GM12891 (cell line): ENCODE data around the gene IFI27L2.

Experiments used
- DNase-seq: peaks from one replicate; pipeline ENCODE4 v3.0.0; 2011; ENCODE audit warnings: low spot score; ENCODE audit not compliant: insufficient read length
- FAIRE-seq: peaks from 2 replicates; lab custom pipeline; 2011; peaks lifted over from hg19 to GRCh38; lab: Jason Lieb, UNC
- PAX5 ChIP-seq: IDR thresholded peaks from 2 replicates; pipeline ENCODE4 v1.6.1; 2011; ENCODE audit warnings: low read length, moderate library complexity, mild to moderate bottlenecking; ENCODE audit not compliant: insufficient read depth, severe bottlenecking
- POLR2A ChIP-seq: IDR thresholded peaks from 2 replicates; pipeline ENCODE4 v1.6.1; 2011; ENCODE audit warnings: low read depth, low read length, control low read depth
- POLR2AphosphoS5 ChIP-seq: IDR thresholded peaks from 2 replicates; pipeline ENCODE4 v1.6.1; 2011; ENCODE audit warnings: low read depth, low read length, control low read depth
- POU2F2 ChIP-seq: IDR thresholded peaks from 2 replicates; pipeline ENCODE4 v1.6.1; 2011; ENCODE audit warnings: low read depth, mild to moderate bottlenecking, control low read depth, low read length, moderate library complexity
- SPI1 ChIP-seq: IDR thresholded peaks from 2 replicates; pipeline ENCODE4 v1.6.1; 2011; ENCODE audit warnings: low read depth, low read length, control low read depth
- TAF1 ChIP-seq: IDR thresholded peaks from 2 replicates; pipeline ENCODE4 v1.6.1; 2011; ENCODE audit warnings: low read depth, low read length, control low read depth

IFI27L2 gene

DNA sequence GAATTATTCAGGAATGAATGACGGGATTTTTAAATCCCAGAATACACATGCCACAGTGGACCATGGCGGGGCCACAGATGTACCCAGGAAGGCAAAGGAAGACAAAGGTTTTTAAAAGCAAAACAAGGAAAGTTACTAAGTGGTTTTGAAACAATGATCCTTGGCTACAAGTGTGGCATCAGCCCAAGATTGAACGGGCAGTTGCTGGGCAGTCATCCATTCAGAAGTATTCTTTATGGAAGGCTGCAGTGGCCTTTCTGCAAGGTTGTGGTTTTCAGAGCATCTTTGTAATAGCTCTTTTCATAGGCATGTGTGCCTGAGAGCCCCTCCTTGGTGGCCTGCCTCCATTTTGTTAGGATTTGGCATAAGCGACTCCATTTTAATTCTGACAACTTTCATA, 32.3 kb downstream of the IFI27L2 start:
- no peak for TF ChIP-seq POU2F2
- TF ChIP-seq TAF1: no peak
- TF ChIP-seq SPI1: no peak
- no peak for TF ChIP-seq POLR2AphosphoS5
- TF ChIP-seq POLR2A: no peak
- no peak for TF ChIP-seq PAX5
- DNase-seq: no peak
- FAIRE-seq: no peak

GRCh38 chr14:94093418-94093817, 36.0 kb downstream of the IFI27L2 start:
- DNase-seq: no peak
- TF ChIP-seq SPI1: no peak
- TF ChIP-seq PAX5: no peak
- no peak for TF ChIP-seq POLR2A
- TF ChIP-seq POLR2AphosphoS5: no peak
- TF ChIP-seq POU2F2: no peak
- no peak for TF ChIP-seq TAF1
- no peak for FAIRE-seq

GRCh38 chr14:94089479-94089878, 39.9 kb downstream of the IFI27L2 start:
- DNase-seq (no peak), FAIRE-seq (no peak)
- TF ChIP-seq PAX5 (no peak), POU2F2 (no peak), SPI1 (no peak), POLR2A (no peak), TAF1 (no peak), POLR2AphosphoS5 (no peak)

GRCh38 chr14:94088516-94088915, 40.9 kb downstream of the IFI27L2 start:
- no peak for DNase-seq
- no peak for TF ChIP-seq POU2F2
- TF ChIP-seq TAF1: no peak
- TF ChIP-seq POLR2AphosphoS5: no peak
- TF ChIP-seq POLR2A: no peak
- TF ChIP-seq SPI1: no peak
- no peak for TF ChIP-seq PAX5
- no peak for FAIRE-seq

GRCh38 chr14:94087891-94088290, 41.5 kb downstream of the IFI27L2 start:
- DNase-seq: no peak
- FAIRE-seq: no peak
- TF ChIP-seq POU2F2: no peak
- TF ChIP-seq POLR2A: no peak
- no peak for TF ChIP-seq TAF1
- no peak for TF ChIP-seq SPI1
- no peak for TF ChIP-seq PAX5
- no peak for TF ChIP-seq POLR2AphosphoS5

DNA sequence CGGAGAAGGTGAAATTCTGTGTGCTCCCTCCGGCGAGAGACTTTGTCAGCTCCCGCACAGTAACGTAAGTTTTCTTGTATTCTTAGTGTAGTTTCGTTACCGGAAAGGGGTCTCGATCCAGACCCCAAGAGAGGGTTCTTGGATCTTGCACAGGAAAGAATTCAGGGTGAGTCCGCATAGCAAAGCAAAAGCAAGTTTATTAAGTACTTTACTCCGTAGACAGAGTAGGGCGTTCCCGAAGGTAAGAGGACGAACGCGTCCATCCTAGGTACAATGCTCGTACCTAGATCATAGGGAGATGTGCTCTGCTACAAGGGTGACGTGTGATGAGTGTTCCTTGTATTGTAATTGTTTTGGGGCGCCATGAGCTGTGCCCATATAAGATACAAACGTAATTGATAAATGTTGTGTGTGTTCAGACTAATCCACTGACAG, 48.0 kb downstream of the IFI27L2 start:
- DNase-seq (no peak), FAIRE-seq (no peak)
- TF ChIP-seq PAX5 (no peak), SPI1 (no peak), POU2F2 (no peak), POLR2AphosphoS5 (no peak), TAF1 (no peak), POLR2A (no peak)

DNA sequence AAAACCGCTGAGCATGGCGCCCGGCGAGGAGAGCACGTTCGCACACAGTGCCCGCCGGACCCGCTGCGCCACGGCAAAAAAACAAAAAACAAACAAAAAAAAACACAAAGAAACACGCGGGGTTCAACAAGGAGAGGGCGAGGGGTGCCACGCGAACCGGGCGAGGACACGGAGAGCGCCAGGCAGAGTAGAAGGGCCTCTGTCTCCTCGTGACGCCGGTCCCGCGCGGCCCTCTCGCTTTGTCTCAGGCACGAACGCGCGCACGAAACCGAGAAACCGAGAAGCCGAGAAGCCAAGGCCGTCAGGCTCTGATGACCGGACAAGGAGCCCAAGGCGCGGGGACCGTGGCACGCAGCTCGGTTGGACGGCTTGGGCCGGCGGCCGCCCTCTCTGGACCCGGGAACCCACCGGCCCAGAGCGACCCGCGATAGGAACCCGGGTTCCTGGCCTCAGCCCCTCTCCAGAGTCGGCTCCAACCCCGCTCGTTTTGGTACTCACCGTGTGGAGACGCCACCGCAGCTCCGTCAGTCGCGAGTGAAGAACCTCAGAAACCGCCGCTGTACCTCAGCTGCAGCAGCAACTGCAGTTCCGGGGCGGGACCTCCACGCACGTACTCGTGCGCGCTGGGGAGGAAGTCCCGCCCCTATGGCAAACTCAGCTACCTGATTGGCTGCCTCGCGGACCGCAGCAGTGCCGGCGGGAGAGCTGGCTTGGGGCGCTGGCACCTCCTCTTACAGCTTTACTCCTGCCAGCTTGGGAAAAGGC, 48.6 kb downstream of the IFI27L2 start, which contains the start of the genes DDX24 and IFI27L1:
TSS of gene DDX24 (minus strand) at position 582 of the 765 bp plus-strand sequence. CDS start 1,460 bp downstream, outside the sequence.
TSS of gene IFI27L1 (plus strand) at position 690 of the 765 bp plus-strand sequence. CDS start 15,628 bp downstream, outside the sequence.
- DNase-seq (peak; percentile 92), FAIRE-seq (peak; percentile 96)
- peak; percentile 44 for TF ChIP-seq PAX5
- TF ChIP-seq POLR2AphosphoS5: peak; percentile 95
- peak; percentile 83 for TF ChIP-seq TAF1
- TF ChIP-seq POU2F2: peak; percentile 33; the same call in 1 of the 2 replicates
- peak; percentile 80 for TF ChIP-seq SPI1
- TF ChIP-seq POLR2A: peak; percentile 91

DNA sequence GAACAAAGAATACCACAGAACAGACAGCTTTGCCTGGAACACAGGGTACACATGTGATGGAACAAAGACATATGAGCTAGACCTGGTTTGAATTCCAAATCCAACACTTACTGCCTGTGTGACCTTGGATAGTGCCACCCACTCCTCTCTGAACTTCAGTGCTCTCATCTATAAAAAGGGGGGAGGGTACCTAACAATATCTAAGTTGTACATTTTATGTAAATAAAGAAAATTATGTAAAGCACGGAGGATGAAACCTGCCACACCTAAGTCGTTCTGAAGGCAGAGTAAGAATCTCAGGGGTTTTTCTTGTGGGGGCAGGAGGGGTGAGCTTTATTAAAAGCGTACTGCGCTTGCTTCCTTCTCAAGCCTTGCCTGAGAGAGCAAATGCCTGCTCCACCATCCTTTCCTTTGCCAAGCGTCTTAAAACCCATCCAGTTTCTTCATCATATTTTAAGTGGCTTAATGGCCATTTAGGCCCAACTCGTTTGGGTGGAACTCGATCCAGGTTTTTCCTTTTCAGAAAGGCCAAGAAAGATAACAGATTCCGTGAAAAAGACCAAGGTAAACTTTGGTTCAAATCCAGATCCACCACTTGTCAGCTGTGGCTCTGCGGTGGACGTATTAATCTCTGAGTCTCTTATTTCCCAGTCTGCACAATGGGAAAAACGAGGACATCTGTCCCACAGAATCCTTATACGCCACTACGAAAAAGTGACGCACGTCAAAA, 49.3 kb downstream of the IFI27L2 start:
- no peak for DNase-seq
- TF ChIP-seq POLR2AphosphoS5 (no peak), SPI1 (no peak), POLR2A (no peak), TAF1 (no peak), PAX5 (no peak), POU2F2 (no peak)
- FAIRE-seq: no peak

DNA sequence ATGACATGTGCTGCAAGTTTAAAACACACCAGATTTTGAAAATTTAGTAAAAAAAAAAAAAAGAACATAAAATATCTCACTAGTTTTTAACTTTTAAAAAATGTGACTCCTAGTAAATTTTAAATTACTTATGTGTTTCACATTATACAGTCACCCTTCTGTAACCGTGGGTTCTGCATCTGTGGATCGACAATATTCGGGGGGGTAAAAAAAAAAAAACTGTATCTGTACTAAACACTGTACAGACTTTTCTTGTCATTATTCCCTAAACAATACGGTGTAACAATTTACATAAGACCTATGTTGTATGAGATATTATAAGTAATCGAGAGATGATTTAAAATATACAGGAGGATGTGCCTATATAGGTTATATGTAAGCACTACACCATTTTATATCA, 51.6 kb downstream of the IFI27L2 start:
- TF ChIP-seq POLR2A (no peak), TAF1 (no peak), POU2F2 (no peak), POLR2AphosphoS5 (no peak), SPI1 (no peak), PAX5 (no peak)
- no peak for DNase-seq
- no peak for FAIRE-seq
